WTC11 (cell line): ENCODE measurements around the gene PLCB3. TPM values are rescaled to one million over a fixed set of nuclear protein-coding genes. Genes with fewer than 3 reads are reported as not detected.

Experiments
- ATAC-seq: fragments of 200-7000 bp; cut with Tn5 transposase; 2 replicates; pipeline ENCODE4 v1.10.0; 2021; ENCODE audit warnings: mild to moderate bottlenecking, moderate library complexity
- CTCF ChIA-PET: fragments of 300-600 bp; sonication (Branson Sonifier 250); formaldehyde crosslinking; loops from one replicate; lab custom pipeline; 2021; ENCODE audit warnings: antibody characterized with exemption; lab: Charles Lee
- POLR2A ChIA-PET: fragments of 350-600 bp; sonication (Branson Sonifier 250); formaldehyde crosslinking; loops from one replicate; lab custom pipeline; 2021; ENCODE audit warnings: antibody characterized with exemption; lab: Charles Lee
- DNase-seq: peaks from one replicate; pipeline ENCODE4 v3.0.0; 2021; ENCODE audit warnings: low spot score
- H3K27ac Mint-ChIP-seq: 2 replicates; pipeline ENCODE4 v1.8.0; 2021; ENCODE audit warnings: mixed read lengths
- H3K27me3 Mint-ChIP-seq: 2 replicates; pipeline ENCODE4 v1.8.0; 2021; ENCODE audit warnings: low read depth, mild to moderate bottlenecking, moderate library complexity, mixed read lengths
- H3K36me3 Mint-ChIP-seq: 2 replicates; pipeline ENCODE4 v1.8.0; 2021; ENCODE audit warnings: mixed read lengths
- H3K4me1 Mint-ChIP-seq: 2 replicates; pipeline ENCODE4 v1.8.0; 2022; ENCODE audit warnings: mixed read lengths
- H3K4me3 Mint-ChIP-seq: 2 replicates; pipeline ENCODE4 v1.8.0; 2021; ENCODE audit warnings: mild to moderate bottlenecking, moderate library complexity, mixed read lengths
- H3K9me3 Mint-ChIP-seq: 2 replicates; pipeline ENCODE4 v1.8.0; 2021; ENCODE audit warnings: mixed read lengths
- AR ChIP-seq: fragments of 250-450 bp; sonication (Bioruptor Pico); IDR thresholded peaks from 2 replicates; pipeline ENCODE4 v1.9.0; 2021; ENCODE audit warnings: mild to moderate bottlenecking
- ATF1 ChIP-seq: sonication (generic); formaldehyde crosslinking; IDR thresholded peaks from 2 replicates; pipeline ENCODE4 v1.8.1; 2023; ENCODE audit warnings: mild to moderate bottlenecking, moderate library complexity, missing genetic modification reagents
- ATF3 ChIP-seq: sonication (generic); formaldehyde crosslinking; conservative IDR thresholded peaks from 2 replicates; pipeline ENCODE4 v1.8.1; 2022; ENCODE audit warnings: mild to moderate bottlenecking, missing genetic modification reagents
- ATF6 ChIP-seq: sonication (generic); formaldehyde crosslinking; IDR thresholded peaks from 2 replicates; pipeline ENCODE4 v1.8.1; 2023; ENCODE audit warnings: mild to moderate bottlenecking, missing genetic modification reagents
- CREB1 ChIP-seq: sonication (generic); formaldehyde crosslinking; IDR thresholded peaks from 2 replicates; pipeline ENCODE4 v1.8.0; 2023; ENCODE audit warnings: mild to moderate bottlenecking, missing genetic modification reagents
- FOXK1 ChIP-seq: sonication (generic); formaldehyde crosslinking; IDR thresholded peaks from 2 replicates; pipeline ENCODE4 v1.8.0; 2022; ENCODE audit warnings: mild to moderate bottlenecking, moderate library complexity, missing genetic modification reagents
- JUN ChIP-seq: sonication (generic); formaldehyde crosslinking; IDR thresholded peaks from 2 replicates; pipeline ENCODE4 v1.8.0; 2023; ENCODE audit warnings: mild to moderate bottlenecking, missing genetic modification reagents
- KAT7 ChIP-seq: sonication (generic); formaldehyde crosslinking; IDR thresholded peaks from 2 replicates; pipeline ENCODE4 v1.8.1; 2023; ENCODE audit warnings: missing genetic modification reagents, mild to moderate bottlenecking, borderline replicate concordance
- NFYB ChIP-seq: sonication (generic); formaldehyde crosslinking; conservative IDR thresholded peaks from 2 replicates; pipeline ENCODE4 v1.8.0; 2022; ENCODE audit warnings: low read depth, missing genetic modification reagents
- PRDM15 ChIP-seq: sonication (generic); formaldehyde crosslinking; IDR thresholded peaks from 2 replicates; pipeline ENCODE4 v1.8.0; 2022; ENCODE audit warnings: missing genetic modification reagents
- RORB ChIP-seq: fragments of 250-450 bp; sonication (Bioruptor Pico); IDR thresholded peaks from 2 replicates; pipeline ENCODE4 v1.9.0; 2021; ENCODE audit warnings: mild to moderate bottlenecking
- ZNF232 ChIP-seq: sonication (generic); formaldehyde crosslinking; IDR thresholded peaks from 2 replicates; pipeline ENCODE4 v1.8.0; 2022; ENCODE audit warnings: mild to moderate bottlenecking, missing genetic modification reagents
- ZNF263 ChIP-seq: sonication (generic); formaldehyde crosslinking; IDR thresholded peaks from 2 replicates; pipeline ENCODE4 v1.8.1; 2022; ENCODE audit warnings: low read depth, mild to moderate bottlenecking, moderate library complexity, missing genetic modification reagents
- ZNF396 ChIP-seq: fragments of 250-450 bp; sonication (Bioruptor Pico); IDR thresholded peaks from 2 replicates; pipeline ENCODE4 v1.8.0; 2021; ENCODE audit warnings: mild to moderate bottlenecking, moderate library complexity, borderline replicate concordance
- ZNF512 ChIP-seq: sonication (generic); formaldehyde crosslinking; IDR thresholded peaks from 2 replicates; pipeline ENCODE4 v1.8.1; 2022; ENCODE audit warnings: missing genetic modification reagents, borderline replicate concordance
- ZNF671 ChIP-seq: fragments of 250-450 bp; sonication (Bioruptor Pico); IDR thresholded peaks from 2 replicates; pipeline ENCODE4 v1.8.0; 2021; ENCODE audit warnings: mild to moderate bottlenecking
- total RNA-seq: library from RNA; stranded (reverse); gene quantifications from 3 replicates; pipeline ENCODE4 v1.2.3, GENCODE V29; 2021

The PLCB3 gene
- total RNA-seq, 1 experiment from 2014 or later: 97.4 TPM

- TF ChIP-seq PRDM15: no peak
- no peak for TF ChIP-seq ZNF232
Measured at GRCh38 chr11:64265176-64266160, 14.1 kb downstream of the PLCB3 start (continued).

GRCh38 chr11:64266339-64266738 lies 15.0 kb downstream of the PLCB3 start:
- no peaks in the 10 kb centered on the region for H3K27me3 Mint-ChIP-seq
- H3K36me3 Mint-ChIP-seq: peaks cover 29% of the 10 kb centered on the region
- DNase-seq (no peak), ATAC-seq (no peak)
- TF ChIP-seq ZNF512 (CRISPR knock-in tag) (no peak), RORB (CRISPR knock-in tag) (no peak), ZNF396 (CRISPR knock-in tag) (no peak), AR (CRISPR knock-in tag) (no peak), FOXK1 (no peak), ATF6 (CRISPR knock-in tag) (no peak), ATF1 (CRISPR knock-in tag) (no peak), KAT7 (CRISPR knock-in tag) (no peak), CREB1 (CRISPR knock-in tag) (no peak), ZNF263 (CRISPR knock-in tag) (no peak), JUN (CRISPR knock-in tag) (no peak), ATF3 (CRISPR knock-in tag) (no peak), NFYB (CRISPR knock-in tag) (no peak), ZNF671 (CRISPR knock-in tag) (no peak)
- peaks cover 12% of the 10 kb centered on the region for H3K4me1 Mint-ChIP-seq
- H3K27ac Mint-ChIP-seq: no peak overlapping the region
- no peaks in the 10 kb centered on the region for H3K9me3 Mint-ChIP-seq
- H3K4me3 Mint-ChIP-seq: no peak overlapping the region
- ChIA-PET CTCF (interaction anchor here (4.5 kb wide), 1 partner anchor 16 kb away, joined by 65 read pairs; the partner anchor contains the start of gene PLCB3), POLR2A (interaction anchor here (1.6 kb wide), 1 partner anchor 16 kb away, joined by 4 read pairs; no protein-coding TSS in a partner anchor)
